ENCODE results near the gene ZDHHC7.
A peak's percentile ranks its signal among the peaks of the same experiment; 100 is the strongest.

GRCh38 chr16:85026703-85027102, 15.4 kb upstream of the ZDHHC7 start:
- no peak for TF ChIP-seq CTCF (IDR thresholded peaks at IDR 0.05)
- peak in 1 of 4 donors; percentile 51 for TF ChIP-seq EP300 (IDR thresholded peaks at IDR 0.05)
- TF ChIP-seq POLR2A (IDR thresholded peaks at IDR 0.05): no peak
- no peak for TF ChIP-seq POLR2AphosphoS5 (IDR thresholded peaks at IDR 0.05)

Measured in upper lobe of left lung (tissue), 4 donors.